ENCODE measurements around the gene NAMPT.
"Not testable (repeated sequence)": the region's sequence is repeated elsewhere in the genome, so short reads cannot be mapped to it uniquely, and the experiment has no call there.

NAMPT gene

DNA sequence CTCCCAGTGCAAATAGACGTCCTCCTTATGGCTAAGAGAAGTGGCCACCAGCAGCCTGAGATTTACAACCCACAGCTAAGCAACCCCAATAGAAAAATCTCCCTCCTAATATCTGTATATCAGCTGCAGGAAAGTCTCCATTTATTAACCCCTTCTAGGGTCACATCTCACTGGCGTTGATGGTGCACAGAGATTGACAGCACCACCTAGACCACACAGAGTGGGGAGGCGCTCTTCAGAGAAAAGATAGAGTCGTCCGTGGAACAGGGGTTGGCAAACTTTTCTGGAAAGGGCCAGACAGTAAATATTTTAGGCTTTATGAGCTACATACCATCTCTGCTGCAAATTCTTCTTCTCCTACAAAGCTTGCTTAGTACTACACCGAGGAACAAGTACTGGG lies 60.0 kb downstream of the NAMPT start:
- no peak for DNase-seq

DNA sequence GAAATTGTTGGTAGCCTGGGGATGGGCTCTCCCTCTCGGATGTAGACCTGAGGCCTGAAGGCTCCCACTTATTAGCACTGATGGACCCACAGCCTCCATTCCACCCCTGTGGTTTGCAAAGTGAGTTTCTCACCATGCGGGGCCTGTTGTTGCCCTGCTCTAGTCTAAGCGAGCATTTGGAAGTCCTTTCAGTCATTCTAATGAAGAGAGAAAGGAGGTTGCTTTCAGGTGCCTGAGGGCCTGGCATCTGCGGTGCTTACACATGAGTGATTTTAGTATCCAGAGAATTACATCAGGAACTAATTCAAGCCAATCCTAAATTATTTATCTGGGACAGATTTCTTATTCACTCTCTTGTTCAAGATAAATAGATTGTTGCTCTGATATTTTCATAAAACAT lies 61.6 kb downstream of the NAMPT start:
- no peak for DNase-seq

DNA sequence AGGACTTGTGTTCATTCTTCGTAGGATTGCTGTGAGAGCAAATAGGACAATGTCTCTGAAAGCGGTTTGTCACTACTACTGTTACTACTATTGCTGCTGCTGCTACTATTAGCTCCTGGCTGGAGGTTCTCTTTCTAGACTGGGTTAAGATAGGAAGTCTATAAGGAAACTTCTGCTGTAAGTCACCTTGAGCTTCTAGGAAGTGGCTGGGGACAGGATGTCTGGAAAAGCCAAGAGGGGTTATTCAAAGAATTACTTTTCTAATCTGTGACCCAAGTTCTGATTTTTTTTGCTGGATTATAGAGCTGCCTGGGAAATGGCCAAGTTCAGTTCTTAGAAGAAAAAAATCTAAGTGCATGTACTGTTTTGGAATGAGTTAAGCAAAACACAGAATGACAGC lies 62.2 kb downstream of the NAMPT start:
- no peak for DNase-seq

DNA sequence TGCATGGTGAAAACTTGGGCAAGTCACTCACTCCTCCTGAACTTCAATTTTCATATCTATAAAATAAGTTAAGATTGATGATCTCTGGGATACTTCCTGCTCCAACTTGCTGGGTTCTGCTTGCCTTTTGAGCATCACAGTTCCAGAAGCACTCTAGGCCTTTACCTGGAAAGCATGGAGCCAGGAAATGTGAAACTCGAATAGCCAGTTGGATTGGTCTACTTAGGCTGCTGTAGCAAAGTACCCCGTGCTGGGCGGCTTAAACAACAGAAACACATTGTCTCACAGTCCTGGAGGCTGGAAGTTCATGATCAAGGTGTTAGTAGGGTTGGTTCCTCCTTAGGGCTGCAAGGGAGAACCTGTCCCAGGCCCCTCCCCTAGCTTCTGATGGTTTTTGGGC lies 64.5 kb downstream of the NAMPT start:
- no peak for DNase-seq

DNA sequence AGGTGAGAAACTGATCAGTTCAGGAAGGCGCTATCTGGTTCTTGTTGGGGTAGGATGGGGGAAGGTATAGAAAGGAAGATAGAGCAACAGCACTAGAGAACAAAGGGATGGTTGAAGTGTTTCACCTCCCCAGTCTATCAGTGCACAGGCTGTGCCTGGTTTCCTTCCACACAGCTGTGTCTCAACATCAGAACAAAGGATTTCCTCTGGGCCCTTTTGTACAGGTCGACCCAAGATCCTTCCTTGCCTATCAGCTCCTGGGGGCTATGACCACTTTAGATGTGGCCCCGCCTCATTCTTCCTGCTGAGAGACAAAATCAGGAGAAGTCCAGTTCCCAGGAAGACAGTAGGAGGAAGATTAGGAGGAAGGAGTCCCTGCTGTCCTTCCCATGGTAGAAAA lies 65.6 kb downstream of the NAMPT start:
- no peak for DNase-seq

DNA sequence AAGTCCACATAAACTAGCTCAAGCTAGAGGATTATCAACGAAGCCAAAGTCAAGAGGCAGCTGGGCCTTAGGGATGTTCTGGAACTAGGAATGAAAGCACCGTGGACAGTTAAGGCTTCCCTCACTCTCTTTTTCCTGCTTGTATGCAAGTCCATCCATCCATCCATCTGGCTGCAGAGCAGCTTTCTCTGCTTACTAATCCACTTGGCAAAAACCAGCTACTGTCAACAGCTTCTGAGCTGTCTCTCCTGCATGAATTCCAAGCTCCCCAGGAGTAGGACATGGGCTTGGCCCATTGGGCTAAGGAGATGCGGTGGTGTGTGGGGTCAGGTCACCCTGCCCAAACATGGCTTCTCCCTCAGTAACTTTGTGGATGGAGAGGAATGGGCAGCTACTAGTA lies 66.2 kb downstream of the NAMPT start:
- no peak for DNase-seq

DNA sequence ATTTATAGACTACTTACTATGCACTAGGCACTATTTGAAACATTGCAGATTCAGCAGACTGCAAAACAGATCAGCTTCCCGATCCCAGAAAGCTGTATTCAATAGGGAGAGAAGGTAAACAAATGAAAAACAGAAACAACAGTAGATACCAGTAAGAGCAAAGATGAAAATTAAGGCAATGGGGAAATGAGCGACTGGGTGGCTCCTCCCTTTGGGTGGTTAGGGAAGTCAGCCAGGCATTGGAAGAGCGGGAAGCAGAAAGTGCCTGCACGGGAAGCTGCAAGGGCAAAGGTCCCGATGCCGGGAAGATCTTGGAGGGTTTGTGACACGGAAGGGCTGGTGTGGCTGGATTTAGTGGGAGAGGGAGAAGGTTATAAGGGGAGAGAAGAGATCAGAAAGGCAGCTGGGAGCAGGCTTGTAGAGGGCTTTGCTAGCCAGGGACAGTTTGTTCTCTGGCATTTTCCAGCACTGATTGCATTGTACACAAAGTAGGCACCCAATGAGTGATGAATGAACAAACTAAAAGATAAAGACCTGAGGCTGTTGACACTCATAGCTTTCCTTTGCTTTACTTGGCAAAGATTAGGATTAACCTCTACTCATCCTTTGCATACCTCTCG lies 67.8 kb downstream of the NAMPT start:
- DNase-seq, result no peak

DNA sequence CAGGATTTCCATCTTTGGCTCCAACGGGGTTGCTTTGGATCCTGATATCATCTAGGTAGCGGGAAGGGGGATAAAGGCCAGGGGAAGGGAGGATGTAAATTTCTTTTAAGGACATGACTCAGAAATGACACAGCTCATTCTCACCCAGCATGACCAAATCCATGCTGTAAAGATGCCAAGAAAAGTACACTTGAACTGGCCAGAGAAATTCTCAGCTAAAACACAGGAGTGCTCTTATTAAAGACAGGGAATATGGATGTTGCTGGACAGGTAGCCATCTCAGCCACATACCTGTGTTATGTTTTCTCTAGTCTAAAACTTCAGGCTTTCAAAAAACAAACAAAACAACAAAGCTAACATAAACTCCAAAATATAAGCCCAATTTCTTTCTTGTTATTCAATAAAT lies 68.3 kb downstream of the NAMPT start:
- no peak for DNase-seq

DNA sequence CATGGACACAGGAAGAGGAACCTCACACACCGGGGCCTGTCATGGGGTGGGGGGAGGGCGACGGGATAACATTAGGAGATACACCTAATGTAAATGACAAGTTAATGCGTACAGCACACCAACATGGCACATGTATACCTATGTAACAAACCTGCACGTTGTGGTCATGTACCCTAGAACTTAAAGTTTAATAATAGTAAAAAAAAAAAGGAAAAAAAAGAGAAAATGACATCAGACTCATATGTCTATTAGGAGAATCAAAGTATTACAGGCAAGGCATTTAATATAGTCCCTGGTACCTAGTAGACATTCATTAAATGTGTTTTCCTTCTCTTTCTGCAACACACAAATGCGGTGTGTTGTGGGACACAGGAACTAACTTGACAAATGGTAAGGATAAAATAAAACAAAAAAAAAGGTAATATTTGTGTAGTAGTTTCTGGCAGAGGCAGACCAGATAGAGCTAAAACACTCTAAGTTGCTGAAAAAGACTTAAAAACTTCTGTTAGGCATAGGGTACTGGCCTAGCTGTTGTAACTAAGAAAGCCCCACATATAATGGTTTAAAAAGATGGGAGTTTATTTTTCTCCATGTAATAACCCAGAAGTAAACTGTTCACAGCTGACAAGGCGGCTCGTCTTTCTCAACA lies 68.8 kb downstream of the NAMPT start:
- DNase-seq, result no peak

DNA sequence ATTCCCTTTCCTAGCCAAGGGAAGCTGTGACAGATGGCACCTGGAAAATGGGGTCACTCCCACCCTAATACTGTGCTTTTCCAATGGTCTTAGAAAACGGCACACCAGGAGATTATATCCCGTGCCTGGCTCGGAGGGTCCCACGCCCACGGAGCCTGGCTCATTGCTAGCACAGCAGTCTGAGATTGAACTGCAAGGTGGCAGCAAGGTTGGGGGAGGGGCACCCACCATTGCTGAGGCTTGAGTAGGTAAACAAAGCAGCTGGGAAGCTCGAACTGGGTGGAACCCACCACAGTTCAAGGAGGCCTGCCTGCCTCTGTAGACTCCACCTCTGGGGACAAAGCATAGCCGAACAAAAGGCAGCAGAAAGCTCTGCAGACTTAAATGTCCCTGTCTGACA lies 75.8 kb downstream of the NAMPT start:
- not testable (repeated sequence) for DNase-seq

DNA sequence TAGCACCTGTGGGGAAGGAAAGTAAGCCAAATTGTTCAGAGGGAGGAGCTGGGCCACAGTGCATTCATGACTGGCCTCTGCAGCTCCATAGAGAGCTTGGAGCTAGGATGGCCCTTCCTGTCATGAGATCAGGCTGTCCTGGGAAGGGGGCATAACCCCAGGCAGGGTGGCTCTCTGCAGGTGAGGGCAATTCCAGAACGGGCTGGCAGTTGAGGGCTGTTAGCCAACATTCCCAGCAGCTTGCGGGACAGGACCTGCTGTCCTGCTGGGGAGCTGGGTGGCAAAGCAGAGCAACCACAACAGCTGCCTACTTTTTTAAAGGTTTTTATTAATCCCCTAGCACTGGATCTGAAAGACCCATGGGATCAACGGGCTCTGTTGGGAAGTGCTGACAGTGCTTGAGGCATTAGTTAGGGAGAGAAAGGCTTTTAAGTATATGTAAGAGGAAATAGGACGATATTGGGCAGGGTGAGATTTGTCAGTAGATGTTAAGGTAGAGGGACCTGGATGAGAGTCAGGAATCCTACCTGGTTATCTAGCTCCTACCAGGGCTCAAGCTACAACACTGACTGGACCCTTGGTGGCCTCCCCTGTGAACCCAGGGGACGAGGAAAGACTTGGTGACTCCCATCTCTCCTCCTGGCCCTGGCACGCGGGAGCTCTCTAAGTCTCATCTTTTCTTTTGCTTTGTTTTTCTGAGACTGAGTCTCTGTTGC lies 77.8 kb downstream of the NAMPT start:
- DNase-seq, result no peak

DNA sequence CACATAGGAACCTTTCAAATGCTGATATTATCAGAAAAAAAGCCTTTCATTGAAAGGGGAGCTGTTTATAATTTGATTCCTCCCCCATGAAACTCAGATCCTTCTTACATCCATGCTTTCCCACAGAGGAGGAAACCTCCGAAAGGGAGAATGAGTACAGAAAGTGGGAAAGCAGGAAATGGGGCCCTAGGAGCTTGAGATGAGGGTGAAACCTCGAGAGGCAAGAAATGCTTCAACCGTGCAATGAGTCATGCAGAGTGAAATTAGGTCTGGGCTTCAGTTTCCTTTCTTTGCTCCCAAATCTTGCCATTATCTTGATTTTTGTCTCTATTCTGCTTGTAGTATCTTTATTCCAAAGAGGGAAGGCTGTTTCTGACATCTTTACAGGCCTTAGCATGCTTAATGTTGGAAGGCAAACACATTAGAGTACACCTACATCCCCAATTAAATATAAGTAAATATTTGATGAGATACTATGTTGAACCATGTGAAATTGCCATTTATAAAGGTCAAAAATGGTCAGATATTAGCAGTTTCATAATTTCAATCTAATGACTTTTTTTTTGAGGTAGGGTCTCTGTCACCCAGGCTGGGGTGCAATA lies 79.1 kb downstream of the NAMPT start:
- no peak for DNase-seq

DNA sequence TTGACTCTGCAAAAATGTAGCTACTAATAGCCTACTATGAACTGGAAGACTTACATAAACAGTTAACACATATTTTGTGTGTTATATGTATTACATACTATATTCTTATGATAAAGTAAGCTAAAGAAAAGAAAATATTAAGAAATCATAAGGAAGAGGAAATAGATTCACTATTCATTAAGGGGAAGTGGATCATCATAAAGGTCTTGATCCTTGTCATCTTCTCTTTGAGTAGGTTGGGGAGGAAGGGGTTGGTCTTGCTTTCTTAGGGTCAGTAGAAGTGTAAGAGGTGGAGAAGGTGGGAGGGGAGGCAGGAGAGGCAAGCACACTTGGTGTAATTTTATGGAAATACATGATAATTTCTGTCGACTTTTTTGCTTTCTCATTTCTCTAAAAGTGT lies 81.3 kb downstream of the NAMPT start:
- DNase-seq, result no peak

DNA sequence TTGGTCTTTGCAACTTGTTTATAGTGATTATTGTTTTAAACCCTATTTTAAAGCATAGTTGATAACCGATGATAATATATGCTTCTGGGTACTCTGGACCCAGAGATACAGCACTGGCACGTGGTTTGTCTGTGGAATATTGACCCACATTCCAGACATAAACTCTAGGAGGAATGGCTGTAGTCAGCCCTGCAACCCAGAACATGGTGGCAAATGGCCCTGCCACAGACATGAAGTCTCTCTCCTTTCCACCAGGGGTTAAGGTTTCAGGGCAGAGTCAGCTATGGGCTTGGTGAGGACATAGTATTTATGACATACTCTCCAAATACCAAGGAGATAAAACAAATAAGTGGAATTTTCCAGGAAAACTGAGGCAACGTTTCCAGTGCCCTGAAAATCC lies 83.6 kb downstream of the NAMPT start:
- DNase-seq, result no peak

DNA sequence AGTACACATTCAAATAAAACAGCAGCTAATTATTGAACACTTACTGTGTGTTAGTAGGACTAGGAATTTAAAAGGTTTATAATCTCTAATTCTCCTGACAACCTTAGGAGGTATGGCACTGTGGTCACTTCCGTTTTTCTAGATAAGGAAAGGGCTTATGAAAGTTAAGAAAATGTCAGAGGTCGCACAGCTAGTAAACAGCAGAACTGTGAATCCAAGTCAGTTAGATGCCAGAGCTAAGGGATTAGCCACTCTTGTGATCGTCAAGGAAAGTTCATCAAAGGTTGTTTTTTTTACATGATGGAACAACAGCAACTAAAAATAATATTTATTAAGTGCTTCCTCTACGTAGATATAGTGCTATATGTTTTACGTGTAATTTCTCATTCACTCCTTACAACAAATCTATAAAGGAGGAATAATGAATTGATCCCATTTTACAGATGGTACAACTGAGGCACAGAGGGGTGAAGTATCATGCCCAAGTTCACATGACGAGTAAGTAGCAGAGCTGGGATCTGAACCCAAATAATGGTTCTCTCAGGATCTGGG lies 84.9 kb downstream of the NAMPT start:
- DNase-seq, result no peak

DNA sequence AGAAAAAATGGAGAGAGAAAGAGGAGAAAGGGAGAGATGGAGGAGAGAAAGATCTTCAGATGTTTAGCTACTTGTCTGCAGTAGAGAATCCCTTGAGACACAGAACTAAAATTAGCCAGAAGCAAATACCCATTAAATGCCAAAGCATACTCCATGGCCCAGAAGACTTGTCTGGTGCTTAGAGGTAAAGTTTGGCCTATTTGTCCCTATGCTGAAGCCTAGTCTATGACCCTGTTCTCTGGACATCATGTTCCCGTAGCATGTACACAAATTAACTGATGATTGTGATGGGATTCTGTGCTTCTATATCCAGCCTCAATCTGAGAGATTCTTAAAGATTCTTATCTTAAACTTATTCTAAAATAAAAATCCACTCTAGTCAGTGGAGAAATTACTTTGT lies 85.8 kb downstream of the NAMPT start:
- DNase-seq, result no peak
